ENCODE data around the gene SLC16A6.
"Not testable (repeated sequence)": the region's sequence is repeated elsewhere in the genome, so short reads cannot be mapped to it uniquely, and the experiment has no call there.

Gene SLC16A6

GRCh38 chr17:68291836-68292688 lies 1.1 kb upstream of the SLC16A6 start:
- H3K4me3 ChIP-seq (ENCODE audit: low read depth, low read length) = peak overlapping the region; percentile 61

GRCh38 chr17:68290268-68290954 lies 516 bp downstream of the SLC16A6 start:
- peak overlapping the region; percentile 18 for H3K4me3 ChIP-seq (ENCODE audit: low read depth, low read length)

GRCh38 chr17:68289936-68290267 lies 1.0 kb downstream of the SLC16A6 start:
- H3K4me3 ChIP-seq (ENCODE audit: low read depth, low read length) = no peak overlapping the region

- H3K4me3 ChIP-seq (ENCODE audit: low read depth, low read length) = no peak overlapping the region
These were observed 1.5 kb downstream of the SLC16A6 start for GRCh38 chr17:68289473-68289872.

- H3K4me3 ChIP-seq (ENCODE audit: low read depth, low read length) = no peak overlapping the region
These were observed 2.1 kb downstream of the SLC16A6 start for GRCh38 chr17:68288804-68289203.

- no peak overlapping the region for H3K4me3 ChIP-seq (ENCODE audit: low read depth, low read length)
These were observed 2.6 kb downstream of the SLC16A6 start for GRCh38 chr17:68288375-68288774.

GRCh38 chr17:68281965-68282364 lies 9.0 kb downstream of the SLC16A6 start:
- H3K4me3 ChIP-seq (ENCODE audit: low read depth, low read length) = not testable (repeated sequence)

- H3K4me3 ChIP-seq (ENCODE audit: low read depth, low read length) = no peak overlapping the region
These were observed 13.1 kb downstream of the SLC16A6 start for GRCh38 chr17:68277807-68278206.

- not testable (repeated sequence) for H3K4me3 ChIP-seq (ENCODE audit: low read depth, low read length)
These were observed 14.6 kb downstream of the SLC16A6 start for GRCh38 chr17:68276339-68276738.

GRCh38 chr17:68273722-68274121 lies 17.2 kb downstream of the SLC16A6 start:
- no peak overlapping the region for H3K4me3 ChIP-seq (ENCODE audit: low read depth, low read length)

GRCh38 chr17:68265833-68266232 lies 25.1 kb downstream of the SLC16A6 start:
- not testable (repeated sequence) for H3K4me3 ChIP-seq (ENCODE audit: low read depth, low read length)

GRCh38 chr17:68263101-68263681 lies 27.7 kb downstream of the SLC16A6 start:
- H3K4me3 ChIP-seq (ENCODE audit: low read depth, low read length) = not testable (repeated sequence)

GRCh38 chr17:68262467-68262866 lies 28.5 kb downstream of the SLC16A6 start:
- not testable (repeated sequence) for H3K4me3 ChIP-seq (ENCODE audit: low read depth, low read length)

GRCh38 chr17:68260051-68260762 lies 30.7 kb downstream of the SLC16A6 start:
- H3K4me3 ChIP-seq (ENCODE audit: low read depth, low read length) = no peak overlapping the region

- H3K4me3 ChIP-seq (ENCODE audit: low read depth, low read length) = not testable (repeated sequence)
These were observed 31.3 kb downstream of the SLC16A6 start for GRCh38 chr17:68259648-68259951.

GRCh38 chr17:68258890-68259647 lies 31.9 kb downstream of the SLC16A6 start:
- not testable (repeated sequence) for H3K4me3 ChIP-seq (ENCODE audit: low read depth, low read length)

GRCh38 chr17:68257934-68258333 lies 33.0 kb downstream of the SLC16A6 start:
- no peak overlapping the region for H3K4me3 ChIP-seq (ENCODE audit: low read depth, low read length)

GRCh38 chr17:68256701-68257100 lies 34.2 kb downstream of the SLC16A6 start:
- not testable (repeated sequence) for H3K4me3 ChIP-seq (ENCODE audit: low read depth, low read length)

GRCh38 chr17:68255731-68256538 lies 35.0 kb downstream of the SLC16A6 start:
- H3K4me3 ChIP-seq (ENCODE audit: low read depth, low read length) = no peak overlapping the region

- no peak overlapping the region for H3K4me3 ChIP-seq (ENCODE audit: low read depth, low read length)
These were observed 35.8 kb downstream of the SLC16A6 start for GRCh38 chr17:68255151-68255550.
